Fibroblast of the aortic adventitia (primary cell): ENCODE data around the gene ZSCAN25. TPM values are rescaled to one million over a fixed set of nuclear protein-coding genes. Genes with fewer than 3 reads are reported as not detected.
A peak's percentile ranks its signal among the peaks of the same experiment; 100 is the strongest.
"Not testable (repeated sequence)": the region's sequence is repeated elsewhere in the genome, so short reads cannot be mapped to it uniquely, and the experiment has no call there.

Experiments
- DNase-seq: peaks from one replicate; pipeline ENCODE4 v3.0.0-alpha.2; 2010; ENCODE audit warnings: low read depth
- H3K4me3 ChIP-seq: 2 replicates; pipeline ENCODE4 v1.5.1; 2011; ENCODE audit warnings: low read depth, mild to moderate bottlenecking, control low read depth, low read length, moderate library complexity
- CTCF ChIP-seq: IDR thresholded peaks from 2 replicates; pipeline ENCODE4 v1.5.1; 2011; ENCODE audit warnings: mild to moderate bottlenecking, low read length, control low read depth, inconsistent platforms; ENCODE audit not compliant: insufficient read depth
- total RNA-seq: library from RNA; depleted of rRNA; stranded (reverse); fragments of >200 nt; gene quantifications from 2 replicates; pipeline ENCODE4 v1.2.3, GENCODE V29; 2012; ENCODE audit warnings: low replicate concordance

ZSCAN25 gene
- total RNA-seq = 8.1 and 22.0 TPM in 2 replicates

GRCh38 chr7:99616359-99617191 lies at the start of gene ZSCAN25:
ZSCAN25 (plus strand) TSS chr7:99616946; CDS start chr7:99619607, 2,661 bp downstream.
- H3K4me3 ChIP-seq = peak within 1 kb of the TSS; percentile 99
- peak; percentile 93 for DNase-seq
- peak; percentile 23 for TF ChIP-seq CTCF

GRCh38 chr7:99568770-99569169 lies 48.0 kb upstream of the ZSCAN25 start:
- not testable (repeated sequence) for DNase-seq, H3K4me3 ChIP-seq

GRCh38 chr7:99571768-99572167 lies 45.0 kb upstream of the ZSCAN25 start:
- no peak for DNase-seq
- TF ChIP-seq CTCF = no peak
- H3K4me3 ChIP-seq = no peak overlapping the region

- no peak for TF ChIP-seq CTCF
- no peak for DNase-seq
- H3K4me3 ChIP-seq = no peak overlapping the region
These were observed 43.5 kb upstream of the ZSCAN25 start for GRCh38 chr7:99573257-99573656.

- H3K4me3 ChIP-seq = no peak overlapping the region
- TF ChIP-seq CTCF = no peak
- no peak for DNase-seq
These were observed 40.5 kb upstream of the ZSCAN25 start for GRCh38 chr7:99576251-99576650.

- no peak for DNase-seq
- peak overlapping the region; percentile 66 for H3K4me3 ChIP-seq
- no peak for TF ChIP-seq CTCF
These were observed 37.3 kb upstream of the ZSCAN25 start for GRCh38 chr7:99579281-99579955.

- DNase-seq = peak; percentile 39
These were observed 36.6 kb upstream of the ZSCAN25 start for GRCh38 chr7:99579956-99580777.

GRCh38 chr7:99580778-99581332 lies 35.9 kb upstream of the ZSCAN25 start:
- not testable (repeated sequence) for DNase-seq
- peak overlapping the region; percentile 66 for H3K4me3 ChIP-seq

More at GRCh38 chr7:99579956-99580777, 36.6 kb upstream of the ZSCAN25 start:
- TF ChIP-seq CTCF = peak; percentile 37
- peak overlapping the region; percentile 66 for H3K4me3 ChIP-seq
